ENCODE data around the gene TMEM205. TPM values are rescaled to one million over a fixed set of nuclear protein-coding genes. Genes with fewer than 3 reads are reported as not detected.
"Not testable (repeated sequence)": the region's sequence is repeated elsewhere in the genome, so short reads cannot be mapped to it uniquely, and the experiment has no call there.

TMEM205 gene
- total RNA-seq: 10 to 100 TPM; 41.5 to 42.9 TPM
- long read RNA-seq, donor 1, transcript TMEM205-216 (4 exons, 792 nt): major isoform, 7 of 14 reads
- long read RNA-seq, donor 1, partial matches to known transcripts: 0 of 14 reads
- long read RNA-seq, donor 1, other reads (novel, unspliced or antisense): 0 of 14 reads
- long read RNA-seq, donor 2, transcript TMEM205-216 (4 exons, 792 nt): major isoform, 16 of 27 reads
- long read RNA-seq, donor 2, partial matches to known transcripts: 0 of 27 reads
- long read RNA-seq, donor 2, other reads (novel, unspliced or antisense): 3 of 27 reads

DNA sequence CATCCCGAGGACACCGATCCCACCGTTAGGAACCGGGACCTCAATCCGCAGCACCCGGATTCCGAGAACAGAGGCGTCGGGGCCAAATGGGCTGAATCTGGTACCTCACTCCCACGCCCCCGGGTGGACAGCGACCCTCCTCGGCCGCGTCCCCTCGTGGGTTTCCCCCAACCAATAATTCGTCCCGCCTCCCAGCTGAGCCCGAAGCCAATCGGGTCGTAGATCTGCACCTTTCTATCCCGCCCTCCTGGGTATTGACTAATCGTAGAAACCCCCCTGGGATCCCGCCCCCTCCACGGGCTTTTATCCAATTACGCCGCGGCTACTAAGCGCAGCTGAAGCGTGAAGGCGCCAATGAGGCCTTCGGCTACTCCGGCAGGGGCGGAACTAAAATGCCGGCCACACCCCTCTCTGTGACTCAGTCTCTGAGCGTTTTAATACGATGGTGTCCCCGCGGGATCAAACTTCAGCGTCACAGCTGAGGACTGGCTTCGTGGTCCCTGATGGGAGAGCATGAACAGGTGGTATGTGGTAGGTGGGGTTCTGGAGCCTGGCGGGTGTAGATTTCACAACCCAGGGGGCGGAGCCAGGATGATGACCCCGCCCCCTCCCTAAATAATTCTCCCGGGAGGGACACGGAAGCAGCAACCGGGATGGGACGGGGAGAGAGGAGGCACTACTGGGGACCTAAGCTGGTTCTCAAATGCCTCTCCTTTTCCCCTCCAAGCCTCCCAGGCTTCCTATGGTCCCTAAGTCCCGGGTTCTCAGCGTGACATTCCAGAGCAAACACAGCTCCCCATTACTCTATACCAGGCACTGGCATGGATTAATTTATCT is at the start of gene TMEM205, which contains the start of gene CCDC159:
TMEM205 (minus strand) TSS at position 165 of the 837 bp plus-strand sequence. CDS start 649 bp downstream, outside the sequence.
CCDC159 (plus strand) TSS at position 416 of the 837 bp plus-strand sequence; CDS start at position 504, 88 bp downstream.
- intact Hi-C loops (cut with DNase I): no loop called here
- peak; percentile 99 for DNase-seq (ENCODE audit: low spot score)

DNA sequence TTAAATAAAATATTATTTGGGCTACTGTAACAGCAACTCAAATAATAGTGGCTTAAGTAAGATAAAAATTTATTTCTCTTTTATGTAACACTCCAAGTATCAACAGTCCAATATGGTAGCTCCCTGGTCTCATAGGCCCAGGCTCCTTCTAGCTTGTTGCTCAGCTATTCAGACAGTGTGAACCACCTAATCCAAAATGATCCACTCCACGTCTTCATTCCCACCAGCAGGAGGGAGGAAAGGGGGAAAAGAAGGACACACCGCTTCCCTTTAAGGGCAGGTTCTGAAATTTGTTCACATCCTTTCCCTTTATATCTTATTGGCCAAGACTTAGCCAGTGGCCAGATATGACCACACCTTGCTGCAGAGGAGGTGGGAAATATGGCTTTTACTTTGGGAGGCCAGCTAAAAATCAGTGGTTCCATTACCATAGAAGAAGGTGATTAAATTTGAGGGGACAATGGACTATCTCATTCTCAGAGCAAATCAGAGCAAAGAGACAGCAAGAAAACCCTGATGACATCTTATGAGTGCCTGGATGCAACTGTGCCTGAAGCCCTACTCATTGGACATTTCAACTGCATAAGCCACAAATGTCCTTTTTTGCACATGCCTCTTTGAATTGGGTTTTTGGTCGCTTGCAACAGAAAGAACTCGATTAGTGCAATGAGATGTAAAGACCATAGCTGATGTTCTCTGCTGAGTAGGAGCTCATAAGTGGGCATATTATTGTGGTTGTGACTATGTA is 45.0 kb upstream of the TMEM205 start:
- intact Hi-C loops (cut with DNase I): no loop called here
- no peak for DNase-seq (ENCODE audit: low spot score)

DNA sequence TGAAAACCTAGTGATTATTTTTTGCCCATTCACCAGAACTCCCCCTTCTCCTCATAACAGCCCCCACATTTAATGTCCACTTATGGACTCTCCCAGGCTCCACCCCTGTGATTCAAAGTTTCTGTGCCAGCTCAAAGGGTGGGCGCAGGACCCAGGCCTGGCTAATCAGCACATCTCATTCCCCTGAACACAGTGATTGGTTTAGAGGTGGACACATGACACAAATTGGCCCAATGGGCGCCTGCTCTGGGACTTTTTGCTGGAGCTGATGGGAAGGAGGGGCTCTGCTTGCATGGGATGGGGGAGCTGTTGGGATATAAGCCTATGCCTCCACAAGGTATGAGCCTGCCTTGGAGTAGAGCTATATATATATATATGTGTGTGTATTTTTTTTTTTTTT is 44.3 kb upstream of the TMEM205 start:
- intact Hi-C loops (cut with DNase I): no loop called here
- no peak for DNase-seq (ENCODE audit: low spot score)

DNA sequence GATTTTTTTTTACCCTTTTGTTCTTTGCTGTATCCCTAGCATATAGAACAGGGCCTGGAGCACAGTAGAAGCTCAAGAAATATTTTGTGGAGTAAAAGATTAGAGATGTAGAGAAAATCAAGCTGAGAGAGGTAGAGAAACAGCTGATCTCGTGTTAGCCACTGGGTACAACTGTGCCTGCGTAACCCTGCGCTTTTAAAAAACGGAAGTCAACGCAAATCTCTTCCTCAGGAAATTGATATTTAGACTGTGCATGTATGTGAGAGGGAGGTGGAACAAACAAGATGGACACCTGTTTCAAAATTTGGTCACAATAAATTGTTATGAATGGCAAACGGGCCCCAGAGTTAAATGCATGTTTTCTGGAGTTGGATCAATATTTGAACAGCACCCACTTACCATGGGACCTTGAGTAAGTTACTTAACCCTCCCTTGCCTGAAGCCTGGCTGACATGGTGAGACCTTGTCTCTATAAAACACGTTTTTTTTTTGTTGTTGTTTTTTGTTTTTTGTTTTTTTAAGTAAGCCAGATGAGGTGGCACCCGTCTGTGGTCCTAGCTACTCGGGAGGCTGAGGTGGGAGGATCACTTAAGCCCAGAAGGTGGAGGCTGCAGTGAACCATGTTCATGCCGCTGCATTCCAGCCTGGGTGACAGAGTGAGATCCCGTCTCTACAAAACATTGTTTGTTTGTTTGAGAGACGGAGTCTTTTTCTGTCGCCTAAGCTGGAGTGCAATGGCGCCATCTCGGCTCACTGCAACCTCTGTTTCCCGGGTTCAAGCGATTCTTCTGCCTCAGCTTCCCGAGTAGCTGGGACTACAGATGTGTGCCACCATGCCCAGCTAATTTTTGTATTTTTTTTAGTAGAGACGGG is 41.3 kb upstream of the TMEM205 start:
- DNase-seq (ENCODE audit: low spot score): no peak
- intact Hi-C loops (cut with DNase I): loop anchor here in 1 of 2 donors (5.0 to 10.0 kb wide), 2 partner anchors 35 to 97 kb away; partner anchors contain the start of gene ELAVL3

DNA sequence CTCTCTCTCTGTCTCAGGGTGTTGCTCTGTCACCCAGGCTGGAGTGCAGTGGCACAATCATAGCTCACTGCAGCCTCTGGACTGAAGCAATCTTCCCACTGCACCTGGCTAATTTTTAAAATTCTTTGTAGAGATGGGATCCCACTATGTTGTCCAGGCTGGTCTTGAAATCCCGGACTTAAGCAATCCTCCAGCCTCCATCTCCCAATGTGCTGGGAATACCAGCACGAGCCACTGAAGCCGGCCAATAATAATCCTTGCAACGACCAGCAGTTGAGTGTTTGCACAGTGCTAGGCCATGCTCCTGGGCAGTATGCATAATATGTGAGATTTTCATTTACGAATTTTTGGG is 38.7 kb upstream of the TMEM205 start:
- DNase-seq (ENCODE audit: low spot score): no peak
- intact Hi-C loops (cut with DNase I): loop anchor here in 1 of 2 donors (5.0 to 10.0 kb wide), 2 partner anchors 38 to 100 kb away; partner anchors contain the start of gene ELAVL3

DNA sequence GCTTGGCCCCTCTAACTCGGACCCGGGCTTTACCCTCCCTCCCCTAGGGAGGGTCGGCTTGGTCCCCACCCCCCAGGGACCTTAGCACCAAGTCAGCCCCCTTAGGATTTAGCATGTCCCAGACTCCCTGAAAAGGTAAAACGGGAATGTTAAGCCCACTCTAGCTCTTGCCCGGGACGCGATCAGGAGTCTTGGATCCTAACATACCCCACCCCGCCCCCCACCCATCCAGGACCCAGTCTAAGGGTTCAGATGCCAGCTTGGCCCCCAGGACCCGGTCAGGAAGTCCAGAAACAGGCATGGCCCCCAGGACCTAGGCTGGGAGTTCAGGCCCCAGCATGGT is 37.6 kb upstream of the TMEM205 start:
- intact Hi-C loops (cut with DNase I): loop anchor here in 1 of 2 donors (10.0 kb wide), 1 partner anchor 101 kb away; the partner anchor contains the start of gene ELAVL3
- no peak for DNase-seq (ENCODE audit: low spot score)

DNA sequence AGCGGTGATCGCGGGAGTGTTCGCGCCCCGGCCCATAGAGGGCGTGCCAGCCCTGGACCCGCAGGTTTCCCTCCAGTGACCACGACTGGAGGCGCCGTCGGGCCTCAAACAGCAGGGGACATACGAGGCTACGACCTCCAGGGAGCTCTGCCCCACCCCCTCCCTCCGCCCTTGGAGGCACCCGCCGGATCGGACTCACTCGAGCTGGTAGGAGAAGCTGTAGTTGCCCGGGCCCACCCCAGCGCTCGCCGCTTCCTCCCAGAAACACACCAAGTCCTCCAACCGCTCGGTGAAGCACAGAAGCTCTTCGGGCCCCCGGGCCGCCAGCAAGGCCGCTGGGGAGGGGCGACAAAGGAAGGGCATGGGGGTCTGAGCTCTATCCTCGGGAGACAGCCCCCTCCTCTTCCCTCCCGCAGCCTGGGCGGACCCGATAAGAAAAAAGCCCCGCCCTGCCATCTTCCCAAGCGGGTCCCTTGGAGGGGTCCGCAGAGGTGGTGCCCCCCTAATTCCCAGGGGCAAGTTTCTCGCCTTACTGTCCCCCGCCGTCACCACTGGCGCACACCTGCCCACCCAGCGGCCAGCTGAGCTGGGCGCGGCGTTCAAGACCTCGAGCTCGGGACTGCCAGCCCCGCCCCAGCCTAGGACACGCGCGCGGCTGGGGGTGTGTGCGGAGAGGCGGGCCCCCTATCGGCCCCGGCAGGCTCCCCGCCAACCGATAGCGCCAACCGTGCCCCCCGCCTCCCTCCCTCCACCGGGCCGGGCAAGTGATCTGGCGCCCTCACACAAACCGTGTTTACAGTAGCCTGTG is 37.0 kb upstream of the TMEM205 start:
- peak; percentile 90 for DNase-seq (ENCODE audit: low spot score)
- intact Hi-C loops (cut with DNase I): loop anchor here in 1 of 2 donors (10.0 kb wide), 1 partner anchor 102 kb away; the partner anchor contains the start of gene ELAVL3

DNA sequence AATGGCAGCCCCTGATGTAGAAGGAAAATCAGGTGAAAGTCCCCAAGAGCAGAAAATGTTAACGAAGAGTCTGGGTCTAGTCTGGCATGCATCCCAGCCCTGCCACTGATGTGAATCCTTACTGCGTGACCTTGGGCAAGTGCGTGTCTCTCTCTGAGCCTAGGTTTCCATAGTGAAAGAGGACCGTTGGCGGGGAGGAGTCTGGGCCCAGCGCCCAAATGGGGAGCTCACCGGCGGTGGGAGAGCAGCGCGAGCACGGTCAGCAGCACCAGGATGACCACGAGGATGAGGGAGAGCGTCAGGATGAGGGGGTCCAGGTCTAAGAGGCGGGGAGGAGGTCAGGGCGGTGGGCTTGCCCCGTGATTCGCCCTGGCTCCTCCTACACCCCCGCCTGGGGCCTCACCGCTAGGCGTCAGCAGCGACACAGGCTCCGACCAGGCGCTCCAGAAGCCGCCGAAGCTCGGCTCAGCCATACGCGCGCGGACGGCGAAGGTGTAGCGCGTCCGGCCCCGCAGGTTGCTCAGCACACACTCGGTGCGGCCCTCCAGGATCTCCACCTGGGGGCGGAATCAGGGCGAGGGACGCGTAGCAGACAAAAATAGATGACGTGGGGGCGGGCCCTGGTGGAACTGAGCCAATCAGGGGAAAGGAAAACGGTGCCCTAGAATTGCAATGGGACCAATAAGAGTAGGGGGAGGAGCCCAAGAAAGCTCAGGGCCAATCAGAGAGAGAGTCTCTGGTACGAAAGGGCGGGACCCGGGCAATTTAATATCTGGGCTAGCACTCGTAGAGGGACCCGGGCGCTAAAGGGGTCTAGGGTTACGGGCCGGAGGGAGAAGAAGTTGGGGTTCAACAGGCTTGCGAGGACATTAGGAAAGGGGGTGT is 34.8 kb upstream of the TMEM205 start:
- intact Hi-C loops (cut with DNase I): loop anchor here in 1 of 2 donors (10.0 kb wide), 1 partner anchor 104 kb away; the partner anchor contains the start of gene ELAVL3

DNA sequence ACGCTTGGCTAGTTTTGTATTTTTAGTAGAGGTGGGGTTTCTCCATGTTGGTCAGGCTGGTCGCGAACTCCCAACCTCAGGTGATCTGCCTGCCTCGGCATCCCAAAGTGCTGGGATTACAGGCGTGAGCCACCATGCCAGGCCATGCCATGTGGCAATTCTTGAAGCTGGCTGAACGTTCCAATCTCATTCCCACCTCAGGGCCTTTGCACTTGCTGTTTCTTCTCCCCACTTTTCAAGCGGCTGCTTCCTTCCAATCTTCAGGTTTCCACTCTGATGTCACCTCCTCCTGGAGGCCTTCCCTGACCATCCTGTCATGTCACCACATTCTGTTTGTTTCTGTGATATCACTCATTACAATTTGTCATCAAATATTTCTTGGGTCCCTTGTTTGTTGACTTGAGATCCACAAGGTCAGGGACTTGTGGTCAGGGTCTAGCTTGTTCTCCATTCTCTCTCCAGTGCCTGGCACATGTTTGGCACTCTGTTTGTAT is 33.8 kb upstream of the TMEM205 start:
- DNase-seq (ENCODE audit: low spot score): no peak
- intact Hi-C loops (cut with DNase I): loop anchor here in 1 of 2 donors (10.0 kb wide), 1 partner anchor 105 kb away; the partner anchor contains the start of gene ELAVL3

More for the DNA sequence above, 34.8 kb upstream of the TMEM205 start:
- DNase-seq (ENCODE audit: low spot score): peak; percentile 97

DNA sequence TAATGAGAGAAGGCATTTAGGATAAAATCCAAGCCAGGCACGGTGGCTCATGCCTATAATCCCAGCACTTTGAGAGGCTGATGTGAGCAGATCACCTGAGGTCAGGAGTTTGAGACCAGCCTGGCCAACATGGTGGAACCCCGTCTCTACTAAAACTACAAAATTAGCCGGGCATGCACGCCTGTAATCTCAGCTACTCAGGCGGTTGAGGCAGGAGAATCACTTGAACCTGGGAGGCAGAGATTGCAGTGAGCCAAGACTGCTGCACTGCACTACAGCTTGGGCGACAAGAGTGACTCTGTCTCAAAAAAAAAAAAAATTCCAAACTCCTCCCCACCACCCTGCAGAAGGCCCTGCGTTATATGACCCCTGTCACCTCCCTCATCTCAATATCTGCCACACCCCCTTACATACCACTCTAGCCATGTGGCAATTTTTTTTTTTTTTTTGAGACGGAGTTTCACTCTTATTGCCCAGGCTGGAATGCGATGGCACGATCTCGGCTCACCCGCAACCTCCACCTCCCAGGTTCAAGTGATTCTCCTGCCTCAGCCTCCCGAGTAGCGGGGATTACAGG is 33.3 kb upstream of the TMEM205 start:
- DNase-seq (ENCODE audit: low spot score); intact Hi-C loops (cut with DNase I): not testable (repeated sequence)

DNA sequence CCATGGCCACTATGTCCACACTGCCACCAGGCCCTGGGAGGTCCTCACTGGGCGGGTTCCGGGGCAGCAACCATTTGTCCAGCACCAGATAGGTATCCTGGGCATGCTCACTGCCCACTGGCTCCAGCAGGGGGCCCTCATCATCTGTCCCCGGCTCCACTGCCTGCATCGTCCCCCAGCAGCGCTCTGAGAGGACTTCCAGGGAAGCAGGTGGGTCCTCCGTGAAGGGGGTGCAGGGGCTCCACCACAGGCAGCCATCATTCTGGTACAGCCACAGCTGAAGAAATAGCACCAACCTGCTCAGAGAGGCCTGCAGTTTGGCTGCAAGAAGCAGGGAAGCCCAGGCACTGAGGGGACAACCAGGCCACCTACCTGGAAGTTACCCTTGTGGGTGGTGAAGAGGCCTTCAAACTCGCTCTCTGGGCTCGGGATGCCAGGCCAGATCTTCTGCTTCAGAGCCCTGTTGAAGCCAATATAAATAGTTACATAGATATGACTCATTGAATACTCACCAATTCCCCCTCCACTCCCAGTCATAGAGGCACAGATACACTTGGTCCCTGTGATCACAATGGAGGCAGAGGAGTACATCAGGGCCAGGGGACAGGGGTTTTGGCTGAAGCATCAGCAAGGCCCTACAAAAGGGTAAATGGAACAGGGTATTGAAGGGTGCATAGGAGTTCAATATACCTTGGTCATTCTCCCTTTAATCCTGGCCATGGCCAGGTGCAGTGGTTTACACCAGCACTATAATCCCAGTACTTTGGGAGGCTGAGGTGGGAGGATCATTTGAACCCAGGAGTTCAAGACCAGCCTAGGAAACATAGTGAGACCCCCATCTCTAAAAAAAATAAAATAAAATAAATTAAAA is 32.5 kb upstream of the TMEM205 start:
- no peak for DNase-seq (ENCODE audit: low spot score)

DNA sequence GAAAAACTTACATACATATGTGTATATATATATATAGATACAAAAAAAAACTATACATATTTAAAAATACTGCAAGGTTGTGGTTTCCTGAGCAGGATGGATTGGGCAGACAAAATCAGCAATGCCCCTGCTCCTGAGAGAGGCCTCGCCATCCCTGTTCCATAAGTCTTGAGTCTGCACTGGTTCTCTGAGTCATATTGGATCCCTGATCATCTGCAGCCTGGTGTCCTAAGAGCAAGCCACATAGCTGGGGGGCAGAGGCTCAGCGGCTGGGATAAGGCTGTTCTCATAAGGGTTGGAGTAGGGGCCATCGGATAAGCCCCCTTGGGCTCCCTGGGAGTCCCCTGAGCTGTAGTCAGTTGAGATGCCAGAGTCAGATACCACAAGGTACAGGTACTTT is 31.7 kb upstream of the TMEM205 start:
- intact Hi-C loops (cut with DNase I): no loop called here
- DNase-seq (ENCODE audit: low spot score): no peak

More for the DNA sequence above, 32.5 kb upstream of the TMEM205 start:
- intact Hi-C loops (cut with DNase I): no loop called here

DNA sequence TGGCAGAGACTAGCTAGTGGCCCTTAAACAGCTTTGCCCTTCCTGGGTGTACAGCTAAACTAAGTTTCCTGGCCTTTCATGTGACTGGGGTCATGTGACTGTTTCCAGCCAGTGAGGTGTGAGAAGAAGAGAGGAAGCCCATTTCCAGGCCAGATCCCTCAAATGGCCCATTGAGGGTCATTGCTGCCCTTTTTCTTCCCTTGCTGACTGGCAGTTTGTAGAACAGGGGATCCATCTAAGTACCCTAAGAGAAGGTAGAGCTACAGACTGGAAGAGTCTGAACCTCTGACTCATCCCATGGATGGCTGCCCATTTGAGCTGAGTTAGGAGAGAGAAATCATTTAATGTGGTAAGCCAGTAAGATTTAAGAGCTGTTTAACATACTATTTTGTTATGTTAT is 31.2 kb upstream of the TMEM205 start:
- no peak for DNase-seq (ENCODE audit: low spot score)

DNA sequence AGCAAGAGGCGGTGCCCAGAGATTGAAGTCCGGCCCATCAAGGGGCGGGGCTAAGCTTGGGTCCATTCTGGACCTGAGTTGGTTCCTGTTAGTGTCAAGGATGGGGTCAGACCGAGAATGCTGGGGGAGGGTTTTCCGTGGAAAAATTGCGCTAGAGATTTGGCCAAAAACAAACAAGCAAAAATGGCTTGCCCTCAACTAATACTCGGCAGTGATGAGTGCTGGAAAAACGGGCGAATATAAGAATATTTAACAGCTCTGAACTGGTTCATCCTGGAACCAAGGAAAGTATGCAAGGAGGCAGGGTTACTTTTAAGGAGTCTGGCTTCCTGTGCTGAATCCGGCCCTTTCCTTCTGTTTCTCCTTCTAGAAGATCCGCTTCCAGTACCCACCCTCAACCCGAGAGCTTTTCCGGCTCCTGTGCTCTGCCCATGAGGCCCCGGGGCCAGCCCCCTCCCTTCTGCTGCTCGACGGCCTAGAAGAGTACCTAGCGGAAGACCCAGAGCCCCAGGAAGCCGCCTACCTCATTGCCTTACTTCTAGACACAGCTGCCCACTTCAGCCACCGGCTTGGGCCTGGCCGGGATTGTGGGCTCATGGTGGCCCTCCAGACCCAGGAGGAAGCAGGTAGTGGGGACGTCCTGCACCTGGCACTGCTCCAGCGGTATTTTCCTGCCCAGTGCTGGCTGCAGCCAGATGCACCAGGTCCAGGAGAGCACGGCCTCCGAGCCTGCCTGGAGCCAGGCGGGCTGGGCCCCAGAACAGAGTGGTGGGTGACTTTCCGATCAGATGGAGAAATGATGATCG is 29.3 kb upstream of the TMEM205 start:
- no peak for DNase-seq (ENCODE audit: low spot score)
- intact Hi-C loops (cut with DNase I): no loop called here

More for the DNA sequence above, 31.2 kb upstream of the TMEM205 start:
- intact Hi-C loops (cut with DNase I): no loop called here

All from posterior vena cava (tissue), 2 donors.